ENCODE measurements around the gene KCNQ1.

Gene KCNQ1

GRCh38 chr11:2567026-2567671 is 122.3 kb downstream of the KCNQ1 start:
- Histone ChIP-seq H3K9me2 (replicated peaks; ENCODE audit: low read depth, low read length) (no peaks in the 10 kb centered on the region), H3K4me1 (ENCODE audit: insufficient read depth, low read length, poor library complexity, severe bottlenecking) (peaks cover 3% of the 10 kb centered on the region), H3K4me2 (ENCODE audit: low read depth, low read length, poor library complexity, severe bottlenecking) (no peak overlapping the region), H3K9me3 (ENCODE audit: insufficient read depth, low read depth, low read length) (no peaks in the 10 kb centered on the region), H3K79me2 (ENCODE audit: insufficient read depth, low read length) (no peaks in the 10 kb centered on the region), H3K4me3 (ENCODE audit: low read length, poor library complexity, severe bottlenecking) (no peak overlapping the region), H4K20me1 (ENCODE audit: insufficient read depth, low read length, poor library complexity, severe bottlenecking) (no peaks in the 10 kb centered on the region), H3K9ac (ENCODE audit: low read depth, low read length, poor library complexity, severe bottlenecking) (no peak overlapping the region), H2AFZ (ENCODE audit: low read length) (no peak overlapping the region), H3F3A (ENCODE audit: low read depth) (no peaks in the 10 kb centered on the region), H3K36me3 (ENCODE audit: insufficient read depth, low read length) (no peaks in the 10 kb centered on the region), H3K27me3 (ENCODE audit: insufficient read depth, low read length, poor library complexity, severe bottlenecking) (no peaks in the 10 kb centered on the region)
- TF ChIP-seq, protein P1, sequence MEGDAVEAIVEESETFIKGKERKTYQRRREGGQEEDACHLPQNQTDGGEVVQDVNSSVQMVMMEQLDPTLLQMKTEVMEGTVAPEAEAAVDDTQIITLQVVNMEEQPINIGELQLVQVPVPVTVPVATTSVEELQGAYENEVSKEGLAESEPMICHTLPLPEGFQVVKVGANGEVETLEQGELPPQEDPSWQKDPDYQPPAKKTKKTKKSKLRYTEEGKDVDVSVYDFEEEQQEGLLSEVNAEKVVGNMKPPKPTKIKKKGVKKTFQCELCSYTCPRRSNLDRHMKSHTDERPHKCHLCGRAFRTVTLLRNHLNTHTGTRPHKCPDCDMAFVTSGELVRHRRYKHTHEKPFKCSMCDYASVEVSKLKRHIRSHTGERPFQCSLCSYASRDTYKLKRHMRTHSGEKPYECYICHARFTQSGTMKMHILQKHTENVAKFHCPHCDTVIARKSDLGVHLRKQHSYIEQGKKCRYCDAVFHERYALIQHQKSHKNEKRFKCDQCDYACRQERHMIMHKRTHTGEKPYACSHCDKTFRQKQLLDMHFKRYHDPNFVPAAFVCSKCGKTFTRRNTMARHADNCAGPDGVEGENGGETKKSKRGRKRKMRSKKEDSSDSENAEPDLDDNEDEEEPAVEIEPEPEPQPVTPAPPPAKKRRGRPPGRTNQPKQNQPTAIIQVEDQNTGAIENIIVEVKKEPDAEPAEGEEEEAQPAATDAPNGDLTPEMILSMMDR (conservative IDR thresholded peaks at IDR 0.05; ENCODE audit: low read length): no peak
- no peak for TF ChIP-seq EZH2phosphoT487 (IDR thresholded peaks at IDR 0.05; ENCODE audit: borderline replicate concordance)

DNA sequence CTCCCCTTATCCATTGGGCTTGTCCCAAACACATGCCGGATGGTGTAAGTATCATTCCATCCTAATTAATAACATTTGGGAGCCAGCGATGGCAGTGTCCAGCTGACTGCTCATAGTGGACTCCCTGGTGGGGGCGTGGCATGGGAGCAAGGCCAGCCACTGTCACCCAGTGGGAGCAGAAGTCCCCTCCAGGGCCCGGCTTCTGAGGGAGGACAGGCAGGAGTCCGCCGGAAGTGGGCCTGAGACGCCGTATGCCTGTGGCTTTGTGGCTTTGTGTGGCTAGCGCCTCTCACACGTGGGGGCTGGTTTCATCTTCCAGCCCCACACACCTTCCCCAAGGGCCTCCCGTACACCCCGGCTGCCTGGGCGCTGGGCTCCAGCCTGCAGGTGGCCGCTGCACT is 124.5 kb downstream of the KCNQ1 start:
- Histone ChIP-seq H3K27me3 (ENCODE audit: insufficient read depth, low read length, poor library complexity, severe bottlenecking) (no peaks in the 10 kb centered on the region), H3K9ac (ENCODE audit: low read depth, low read length, poor library complexity, severe bottlenecking) (no peak overlapping the region), H3K36me3 (ENCODE audit: insufficient read depth, low read length) (no peaks in the 10 kb centered on the region), H4K20me1 (ENCODE audit: insufficient read depth, low read length, poor library complexity, severe bottlenecking) (no peaks in the 10 kb centered on the region), H2AFZ (ENCODE audit: low read length) (no peak overlapping the region), H3K4me3 (ENCODE audit: low read length, poor library complexity, severe bottlenecking) (no peak overlapping the region), H3K4me2 (ENCODE audit: low read depth, low read length, poor library complexity, severe bottlenecking) (peak overlapping the region; percentile 34), H3F3A (ENCODE audit: low read depth) (no peaks in the 10 kb centered on the region), H3K9me3 (ENCODE audit: insufficient read depth, low read depth, low read length) (no peaks in the 10 kb centered on the region), H3K79me2 (ENCODE audit: insufficient read depth, low read length) (no peaks in the 10 kb centered on the region), H3K4me1 (ENCODE audit: insufficient read depth, low read length, poor library complexity, severe bottlenecking) (peaks cover 3% of the 10 kb centered on the region), H3K9me2 (replicated peaks; ENCODE audit: low read depth, low read length) (no peaks in the 10 kb centered on the region)
- no peak for TF ChIP-seq EZH2phosphoT487 (IDR thresholded peaks at IDR 0.05; ENCODE audit: borderline replicate concordance)
- TF ChIP-seq, protein P1 (conservative IDR thresholded peaks at IDR 0.05; ENCODE audit: low read length): no peak

DNA sequence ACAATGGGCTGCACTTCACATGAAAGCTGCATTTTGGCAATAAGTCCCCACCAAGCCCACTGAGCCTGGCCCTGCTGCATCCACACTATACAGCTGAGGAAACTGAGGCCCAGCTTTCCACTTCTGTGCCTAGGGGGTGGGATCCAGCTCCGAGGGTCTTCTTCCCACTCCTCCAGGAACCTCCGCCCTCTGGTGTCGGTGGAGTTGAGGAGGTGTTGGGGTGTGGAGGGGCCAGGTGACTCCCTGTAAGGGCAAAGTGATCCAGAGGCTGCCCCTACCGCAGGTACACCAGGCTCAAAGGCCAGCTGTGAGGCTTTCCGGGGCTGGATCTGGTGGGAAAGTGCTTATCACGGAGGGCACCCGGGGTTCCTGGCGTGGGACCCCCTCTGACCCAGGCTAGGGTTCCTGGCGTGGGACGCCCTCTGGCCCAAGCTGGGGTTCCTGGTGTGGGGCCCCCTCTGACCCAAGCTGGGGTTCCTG is 125.0 kb downstream of the KCNQ1 start:
- no peak overlapping the region for H3K9ac ChIP-seq (ENCODE audit: low read depth, low read length, poor library complexity, severe bottlenecking)

More for the DNA sequence above, 125.0 kb downstream of the KCNQ1 start:
- Histone ChIP-seq H3K79me2 (ENCODE audit: insufficient read depth, low read length) (no peaks in the 10 kb centered on the region), H3K4me2 (ENCODE audit: low read depth, low read length, poor library complexity, severe bottlenecking) (peak overlapping the region; percentile 34), H3K4me1 (ENCODE audit: insufficient read depth, low read length, poor library complexity, severe bottlenecking) (peaks cover 3% of the 10 kb centered on the region), H3K36me3 (ENCODE audit: insufficient read depth, low read length) (no peaks in the 10 kb centered on the region), H3K4me3 (ENCODE audit: low read length, poor library complexity, severe bottlenecking) (no peak overlapping the region), H2AFZ (ENCODE audit: low read length) (no peak overlapping the region), H3K9me2 (replicated peaks; ENCODE audit: low read depth, low read length) (no peaks in the 10 kb centered on the region), H3K27me3 (ENCODE audit: insufficient read depth, low read length, poor library complexity, severe bottlenecking) (no peaks in the 10 kb centered on the region), H3F3A (ENCODE audit: low read depth) (no peaks in the 10 kb centered on the region), H4K20me1 (ENCODE audit: insufficient read depth, low read length, poor library complexity, severe bottlenecking) (no peaks in the 10 kb centered on the region), H3K9me3 (ENCODE audit: insufficient read depth, low read depth, low read length) (no peaks in the 10 kb centered on the region)
- TF ChIP-seq, protein P1 (conservative IDR thresholded peaks at IDR 0.05; ENCODE audit: low read length): no peak
- no peak for TF ChIP-seq EZH2phosphoT487 (IDR thresholded peaks at IDR 0.05; ENCODE audit: borderline replicate concordance)

Measured in Loucy (cell line).